Erythroblast (primary cell): ENCODE measurements around the gene TTLL5.

Experiments used
- GATA1 ChIP-seq: IDR thresholded peaks from 2 replicates; pipeline ENCODE4 v1.6.1; 2011; ENCODE audit warnings: low read depth, mild to moderate bottlenecking, control low read depth, low read length, moderate library complexity
- POLR2A ChIP-seq: IDR thresholded peaks from 2 replicates; pipeline ENCODE4 v1.6.1; 2011; ENCODE audit warnings: mild to moderate bottlenecking, low read length

- TF ChIP-seq POLR2A (no peak), GATA1 (no peak)
Measured at GRCh38 chr14:75702122-75702521, 41.1 kb downstream of the TTLL5 start.
